ENCODE data around the gene PCGF3.

DNA sequence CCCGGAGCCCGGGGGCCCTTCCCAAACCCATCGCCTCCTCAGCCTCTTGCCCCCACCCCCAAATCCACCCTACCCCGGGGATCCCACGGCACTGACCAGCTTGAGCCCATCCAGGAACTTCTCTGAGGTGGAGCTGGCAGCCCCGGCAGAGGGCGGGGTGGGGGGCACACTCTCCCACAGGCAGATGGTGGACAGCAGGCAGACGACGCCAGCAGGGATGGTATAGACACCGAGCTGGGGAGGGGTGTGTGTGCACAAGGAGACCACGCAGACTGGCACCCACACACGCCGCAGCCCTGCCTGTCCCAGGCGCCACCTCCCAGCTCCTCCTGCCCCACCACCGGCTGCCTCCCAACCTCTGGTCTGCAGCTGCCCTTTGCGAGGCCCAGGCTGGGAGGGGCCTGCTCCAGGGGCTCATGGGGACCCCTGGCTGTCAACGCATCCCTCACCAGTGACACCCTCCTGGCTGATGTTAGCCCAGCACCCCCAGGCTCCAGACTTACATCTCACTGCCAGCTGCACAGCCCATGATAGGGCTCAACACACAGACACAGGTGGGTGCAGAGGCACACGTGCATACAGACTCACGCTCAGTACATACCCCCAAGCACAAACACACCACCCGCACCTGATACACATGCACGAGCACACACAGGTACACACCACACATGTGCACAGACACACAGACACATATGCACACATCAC lies 20.9 kb upstream of the PCGF3 start:
- TF ChIP-seq RARB (CRISPR knock-in tag; IDR thresholded peaks at IDR 0.05) (no peak), CREB5 (CRISPR knock-in tag; IDR thresholded peaks at IDR 0.05; ENCODE audit: low read depth) (no peak), ZFP3 (CRISPR knock-in tag; IDR thresholded peaks at IDR 0.05) (no peak), CSDC2 (CRISPR knock-in tag; IDR thresholded peaks at IDR 0.05) (no peak), ZNF70 (CRISPR knock-in tag; IDR thresholded peaks at IDR 0.05) (no peak), PATZ1 (CRISPR knock-in tag; IDR thresholded peaks at IDR 0.05; ENCODE audit: borderline replicate concordance) (no peak), ZNF565 (CRISPR knock-in tag; conservative IDR thresholded peaks at IDR 0.05; ENCODE audit: low read depth) (no peak), PPARA (CRISPR knock-in tag; IDR thresholded peaks at IDR 0.05; ENCODE audit: borderline replicate concordance) (no peak), POU6F1 (CRISPR knock-in tag; IDR thresholded peaks at IDR 0.05; ENCODE audit: borderline replicate concordance, low read depth) (no peak), SNAI2 (CRISPR knock-in tag; IDR thresholded peaks at IDR 0.05) (no peak), ISL1 (CRISPR knock-in tag; IDR thresholded peaks at IDR 0.05) (no peak), TCF4 (CRISPR knock-in tag; IDR thresholded peaks at IDR 0.05; ENCODE audit: borderline replicate concordance) (no peak), ZNF8 (CRISPR knock-in tag; IDR thresholded peaks at IDR 0.05) (no peak)
- TF ChIP-seq, protein P1, sequence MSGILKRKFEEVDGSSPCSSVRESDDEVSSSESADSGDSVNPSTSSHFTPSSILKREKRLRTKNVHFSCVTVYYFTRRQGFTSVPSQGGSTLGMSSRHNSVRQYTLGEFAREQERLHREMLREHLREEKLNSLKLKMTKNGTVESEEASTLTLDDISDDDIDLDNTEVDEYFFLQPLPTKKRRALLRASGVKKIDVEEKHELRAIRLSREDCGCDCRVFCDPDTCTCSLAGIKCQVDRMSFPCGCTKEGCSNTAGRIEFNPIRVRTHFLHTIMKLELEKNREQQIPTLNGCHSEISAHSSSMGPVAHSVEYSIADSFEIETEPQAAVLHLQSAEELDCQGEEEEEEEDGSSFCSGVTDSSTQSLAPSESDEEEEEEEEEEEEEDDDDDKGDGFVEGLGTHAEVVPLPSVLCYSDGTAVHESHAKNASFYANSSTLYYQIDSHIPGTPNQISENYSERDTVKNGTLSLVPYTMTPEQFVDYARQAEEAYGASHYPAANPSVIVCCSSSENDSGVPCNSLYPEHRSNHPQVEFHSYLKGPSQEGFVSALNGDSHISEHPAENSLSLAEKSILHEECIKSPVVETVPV (CRISPR knock-in tag; IDR thresholded peaks at IDR 0.05), result no peak

Measured in SK-N-SH treated with all-trans-retinoic acid at 6 μM for 48 hours (cell line).